GM12874 (cell line): ENCODE data around the gene IL17RE.

Experiments
- TF ChIP-seq, protein P1 (sequence below): IDR thresholded peaks from 2 replicates; pipeline ENCODE4 v1.5.1; 2011; ENCODE audit warnings: low read depth, mild to moderate bottlenecking, control low read depth, low read length, moderate library complexity; ENCODE audit not compliant: insufficient read depth

The IL17RE gene

DNA sequence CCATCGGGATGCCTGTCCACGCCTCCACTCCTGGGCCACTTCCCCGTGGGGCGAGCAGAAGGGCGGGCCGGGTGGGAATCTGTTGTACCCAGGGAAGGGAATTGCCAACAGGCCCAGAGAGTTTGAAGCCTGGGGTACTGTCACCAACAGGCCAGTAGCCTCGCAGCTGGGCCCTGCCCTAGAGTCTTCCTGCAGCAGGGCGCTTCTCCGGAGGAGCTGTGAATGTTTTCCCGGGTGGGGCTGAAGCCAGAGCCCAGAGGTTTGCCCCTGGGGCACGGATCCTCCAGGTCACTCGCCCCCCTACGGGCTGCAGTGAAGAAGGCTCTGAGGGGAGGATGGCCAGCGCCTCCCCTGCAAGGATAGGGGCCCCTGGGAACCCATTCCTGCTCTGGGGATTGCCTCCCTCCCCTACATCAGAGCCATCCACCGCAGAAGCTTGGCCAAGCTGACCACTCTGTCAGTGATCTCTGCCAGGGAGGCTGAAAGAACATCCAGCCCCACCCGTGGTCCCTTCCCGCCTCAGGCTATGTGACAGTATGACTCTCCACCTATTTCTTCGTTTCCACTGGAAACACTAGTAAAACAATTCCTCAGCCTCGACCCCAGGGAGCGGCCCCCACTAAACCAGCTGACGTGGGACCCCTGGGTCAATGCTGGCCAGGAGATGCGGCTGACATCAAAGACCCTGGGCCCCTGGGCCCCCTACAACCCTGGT is 39.4 kb upstream of the IL17RE start:
- TF ChIP-seq, protein P1, sequence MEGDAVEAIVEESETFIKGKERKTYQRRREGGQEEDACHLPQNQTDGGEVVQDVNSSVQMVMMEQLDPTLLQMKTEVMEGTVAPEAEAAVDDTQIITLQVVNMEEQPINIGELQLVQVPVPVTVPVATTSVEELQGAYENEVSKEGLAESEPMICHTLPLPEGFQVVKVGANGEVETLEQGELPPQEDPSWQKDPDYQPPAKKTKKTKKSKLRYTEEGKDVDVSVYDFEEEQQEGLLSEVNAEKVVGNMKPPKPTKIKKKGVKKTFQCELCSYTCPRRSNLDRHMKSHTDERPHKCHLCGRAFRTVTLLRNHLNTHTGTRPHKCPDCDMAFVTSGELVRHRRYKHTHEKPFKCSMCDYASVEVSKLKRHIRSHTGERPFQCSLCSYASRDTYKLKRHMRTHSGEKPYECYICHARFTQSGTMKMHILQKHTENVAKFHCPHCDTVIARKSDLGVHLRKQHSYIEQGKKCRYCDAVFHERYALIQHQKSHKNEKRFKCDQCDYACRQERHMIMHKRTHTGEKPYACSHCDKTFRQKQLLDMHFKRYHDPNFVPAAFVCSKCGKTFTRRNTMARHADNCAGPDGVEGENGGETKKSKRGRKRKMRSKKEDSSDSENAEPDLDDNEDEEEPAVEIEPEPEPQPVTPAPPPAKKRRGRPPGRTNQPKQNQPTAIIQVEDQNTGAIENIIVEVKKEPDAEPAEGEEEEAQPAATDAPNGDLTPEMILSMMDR: no peak

- TF ChIP-seq, protein P1: no peak
These were observed 38.3 kb upstream of the IL17RE start for GRCh38 chr3:9864200-9864927.

DNA sequence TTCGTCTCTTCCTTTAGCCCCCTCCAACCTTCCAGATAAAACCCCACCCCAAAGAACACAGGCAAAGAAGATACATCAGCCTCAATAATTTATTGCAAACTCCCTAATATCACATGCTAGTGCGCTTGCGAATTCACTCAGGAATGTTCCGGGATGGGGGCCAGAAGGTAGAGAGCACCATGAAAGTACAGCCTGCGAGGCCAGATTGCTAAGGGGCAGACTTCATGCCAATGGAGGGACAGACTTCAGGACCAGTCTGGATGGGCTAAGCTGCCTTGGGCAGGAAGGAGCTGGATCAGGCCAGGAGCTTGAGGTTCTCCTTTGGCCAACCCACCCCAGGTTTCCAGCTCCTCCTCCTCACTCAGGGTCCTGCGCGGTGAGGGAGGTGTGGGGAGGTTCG is 36.0 kb upstream of the IL17RE start:
- TF ChIP-seq, protein P1: no peak

- TF ChIP-seq, protein P1: no peak
These were observed 35.5 kb upstream of the IL17RE start for GRCh38 chr3:9867106-9867505.

GRCh38 chr3:9869955-9870354 is 32.7 kb upstream of the IL17RE start:
- TF ChIP-seq, protein P1: no peak

GRCh38 chr3:9870978-9871377 is 31.7 kb upstream of the IL17RE start:
- TF ChIP-seq, protein P1: no peak

DNA sequence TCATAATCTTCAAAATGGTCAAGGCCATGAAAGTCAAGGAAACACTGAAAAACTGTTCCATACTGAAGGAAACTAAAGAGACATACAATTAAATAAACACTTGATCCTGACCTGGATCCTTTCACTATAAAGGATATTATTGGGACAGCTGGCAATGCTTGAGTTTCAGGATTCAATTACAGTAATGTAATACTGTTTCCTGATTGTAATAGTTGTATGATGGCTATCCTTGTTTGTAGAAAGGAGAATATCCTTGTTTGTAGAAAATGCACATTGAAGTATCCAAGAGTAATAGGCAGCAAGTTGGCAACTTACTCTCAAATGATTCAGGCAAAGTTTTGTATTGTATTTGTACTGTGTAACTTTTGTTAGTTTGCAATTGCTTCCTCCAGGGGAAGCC is 27.2 kb upstream of the IL17RE start:
- TF ChIP-seq, protein P1: no peak
